ENCODE measurements around the gene GRIK1. TPM values are rescaled to one million over a fixed set of nuclear protein-coding genes. Genes with fewer than 3 reads are reported as not detected.

GRIK1 gene
- total RNA-seq, 1 experiment from 2014 or later = not detected

- Mint-ChIP-seq H3K4me1 (ENCODE audit: low read depth, unreplicated experiment) (no peaks in the 10 kb centered on the region), H3K36me3 (ENCODE audit: insufficient read depth, unreplicated experiment) (no peaks in the 10 kb centered on the region), H3K27ac (ENCODE audit: unreplicated experiment) (no peak overlapping the region), H3K27me3 (ENCODE audit: insufficient read depth, unreplicated experiment) (no peaks in the 10 kb centered on the region), H3K9me3 (ENCODE audit: unreplicated experiment) (no peaks in the 10 kb centered on the region), H3K4me3 (ENCODE audit: unreplicated experiment) (no peak overlapping the region)
- ChIA-PET POLR2A (no interaction called here), CTCF (no interaction called here)
- Histone ChIP-seq H3K27me3 (replicated peaks; ENCODE audit: control insufficient read depth, insufficient read depth, low read length) (no peaks in the 10 kb centered on the region), H3K9me3 (no peaks in the 10 kb centered on the region), H3K4me3 (ENCODE audit: low read depth, low read length) (no peak overlapping the region), H3K4me1 (no peaks in the 10 kb centered on the region), H3K36me3 (ENCODE audit: control insufficient read depth, insufficient read depth, low read length) (no peaks in the 10 kb centered on the region)
- BruUV-seq (replicated peaks) = no TSS peak
- no peak for TF ChIP-seq CTCF (IDR thresholded peaks at IDR 0.05; ENCODE audit: insufficient read depth in 1 of 2, low read depth in 1 of 2, low read length in 1 of 2, severe bottlenecking in 1 of 2, unreplicated experiment in 1 of 2)
- intact Hi-C loops (cut with micrococcal nuclease; ENCODE audit: unreplicated experiment) = no loop called here
- no peak for DNase-seq
Observed at GRCh38 chr21:29630441-29630840, 309.4 kb downstream of the GRIK1 start.

GRCh38 chr21:29627905-29628304 lies 311.9 kb downstream of the GRIK1 start:
- Histone ChIP-seq H3K4me3 (ENCODE audit: low read depth, low read length) (no peak overlapping the region), H3K4me1 (no peaks in the 10 kb centered on the region), H3K27me3 (replicated peaks; ENCODE audit: control insufficient read depth, insufficient read depth, low read length) (no peaks in the 10 kb centered on the region), H3K9me3 (no peaks in the 10 kb centered on the region), H3K36me3 (ENCODE audit: control insufficient read depth, insufficient read depth, low read length) (no peaks in the 10 kb centered on the region)
- Mint-ChIP-seq H3K27me3 (ENCODE audit: insufficient read depth, unreplicated experiment) (no peaks in the 10 kb centered on the region), H3K36me3 (ENCODE audit: insufficient read depth, unreplicated experiment) (no peaks in the 10 kb centered on the region), H3K4me1 (ENCODE audit: low read depth, unreplicated experiment) (no peaks in the 10 kb centered on the region), H3K9me3 (ENCODE audit: unreplicated experiment) (no peaks in the 10 kb centered on the region), H3K27ac (ENCODE audit: unreplicated experiment) (no peak overlapping the region), H3K4me3 (ENCODE audit: unreplicated experiment) (no peak overlapping the region)
- ChIA-PET POLR2A (no interaction called here), CTCF (no interaction called here)
- intact Hi-C loops (cut with micrococcal nuclease; ENCODE audit: unreplicated experiment) = no loop called here
- no TSS peak for BruUV-seq (replicated peaks)
- TF ChIP-seq CTCF (IDR thresholded peaks at IDR 0.05; ENCODE audit: insufficient read depth in 1 of 2, low read depth in 1 of 2, low read length in 1 of 2, severe bottlenecking in 1 of 2, unreplicated experiment in 1 of 2) = no peak
- no peak for DNase-seq

- ChIA-PET CTCF (no interaction called here), POLR2A (no interaction called here)
- no peaks in the 10 kb centered on the region for H3K27me3 ChIP-seq (replicated peaks; ENCODE audit: control insufficient read depth, insufficient read depth, low read length)
- Mint-ChIP-seq H3K27ac (ENCODE audit: unreplicated experiment) (no peak overlapping the region), H3K4me1 (ENCODE audit: low read depth, unreplicated experiment) (no peaks in the 10 kb centered on the region), H3K36me3 (ENCODE audit: insufficient read depth, unreplicated experiment) (no peaks in the 10 kb centered on the region), H3K27me3 (ENCODE audit: insufficient read depth, unreplicated experiment) (no peaks in the 10 kb centered on the region), H3K4me3 (ENCODE audit: unreplicated experiment) (no peak overlapping the region), H3K9me3 (ENCODE audit: unreplicated experiment) (no peaks in the 10 kb centered on the region)
- no peak for DNase-seq
- H3K9me3 ChIP-seq = no peaks in the 10 kb centered on the region
- H3K36me3 ChIP-seq (ENCODE audit: control insufficient read depth, insufficient read depth, low read length) = no peaks in the 10 kb centered on the region
- H3K4me1 ChIP-seq = no peaks in the 10 kb centered on the region
- no peak overlapping the region for H3K4me3 ChIP-seq (ENCODE audit: low read depth, low read length)
- no peak for TF ChIP-seq CTCF (IDR thresholded peaks at IDR 0.05; ENCODE audit: insufficient read depth in 1 of 2, low read depth in 1 of 2, low read length in 1 of 2, severe bottlenecking in 1 of 2, unreplicated experiment in 1 of 2)
- BruUV-seq (replicated peaks) = no TSS peak
- intact Hi-C loops (cut with micrococcal nuclease; ENCODE audit: unreplicated experiment) = no loop called here
Observed at GRCh38 chr21:29626801-29627470, 312.9 kb downstream of the GRIK1 start.

All from Caco-2 (cell line).